RWPE1 (cell line): ENCODE measurements around the gene UBE2F.
A peak's percentile ranks its signal among the peaks of the same experiment; 100 is the strongest.

ENCODE experiments used
- CTCF ChIA-PET: fragments of 350-600 bp; sonication (Branson Sonifier 250); formaldehyde crosslinking; extraction: SDS; loops from one replicate; lab custom pipeline; 2021; lab: Yijun Ruan, JAX
- POLR2A ChIA-PET: fragments of 400-600 bp; formaldehyde crosslinking; extraction: SDS; loops from one replicate; lab custom pipeline; 2020; ENCODE audit warnings: antibody characterized with exemption; ENCODE audit not compliant: low non-redundant PET; lab: Yijun Ruan, JAX
- DNase-seq: peaks from one replicate; pipeline ENCODE4 v3.0.0; 2012; ENCODE audit warnings: low spot score
- H3K27ac ChIP-seq: fragments of 450-650 bp; 2 replicates; pipeline ENCODE4 v1.5.1; 2017
- TF ChIP-seq, protein P1 (sequence below): fragments of 450-650 bp; conservative IDR thresholded peaks from 2 replicates; pipeline ENCODE4 v1.5.1; 2017; ENCODE audit warnings: low read depth, mild to moderate bottlenecking

UBE2F gene, protein sequence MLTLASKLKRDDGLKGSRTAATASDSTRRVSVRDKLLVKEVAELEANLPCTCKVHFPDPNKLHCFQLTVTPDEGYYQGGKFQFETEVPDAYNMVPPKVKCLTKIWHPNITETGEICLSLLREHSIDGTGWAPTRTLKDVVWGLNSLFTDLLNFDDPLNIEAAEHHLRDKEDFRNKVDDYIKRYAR

GRCh38 chr2:237966565-237967462, at the start of gene UBE2F:
Gene UBE2F (plus strand): TSS chr2:237967014. CDS start chr2:237973108, 6,094 bp downstream.
- POLR2A ChIA-PET = no interaction called here
- CTCF ChIA-PET = no interaction called here
- TF ChIP-seq, protein P1, sequence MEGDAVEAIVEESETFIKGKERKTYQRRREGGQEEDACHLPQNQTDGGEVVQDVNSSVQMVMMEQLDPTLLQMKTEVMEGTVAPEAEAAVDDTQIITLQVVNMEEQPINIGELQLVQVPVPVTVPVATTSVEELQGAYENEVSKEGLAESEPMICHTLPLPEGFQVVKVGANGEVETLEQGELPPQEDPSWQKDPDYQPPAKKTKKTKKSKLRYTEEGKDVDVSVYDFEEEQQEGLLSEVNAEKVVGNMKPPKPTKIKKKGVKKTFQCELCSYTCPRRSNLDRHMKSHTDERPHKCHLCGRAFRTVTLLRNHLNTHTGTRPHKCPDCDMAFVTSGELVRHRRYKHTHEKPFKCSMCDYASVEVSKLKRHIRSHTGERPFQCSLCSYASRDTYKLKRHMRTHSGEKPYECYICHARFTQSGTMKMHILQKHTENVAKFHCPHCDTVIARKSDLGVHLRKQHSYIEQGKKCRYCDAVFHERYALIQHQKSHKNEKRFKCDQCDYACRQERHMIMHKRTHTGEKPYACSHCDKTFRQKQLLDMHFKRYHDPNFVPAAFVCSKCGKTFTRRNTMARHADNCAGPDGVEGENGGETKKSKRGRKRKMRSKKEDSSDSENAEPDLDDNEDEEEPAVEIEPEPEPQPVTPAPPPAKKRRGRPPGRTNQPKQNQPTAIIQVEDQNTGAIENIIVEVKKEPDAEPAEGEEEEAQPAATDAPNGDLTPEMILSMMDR = no peak
- DNase-seq = peak; percentile 97
- H3K27ac ChIP-seq = peak within 1 kb of the TSS; percentile 84

GRCh38 chr2:237917696-237918374, 49.0 kb upstream of the UBE2F start:
- CTCF ChIA-PET = no interaction called here
- POLR2A ChIA-PET = no interaction called here
- H3K27ac ChIP-seq = no peak overlapping the region
- DNase-seq = no peak
- TF ChIP-seq, protein P1 = no peak

GRCh38 chr2:237919593-237919992, 47.2 kb upstream of the UBE2F start:
- TF ChIP-seq, protein P1 = no peak
- CTCF ChIA-PET = interaction anchor here (0.7 kb wide), 1 partner anchor 96 kb away, joined by 5 read pairs; no protein-coding TSS in a partner anchor
- H3K27ac ChIP-seq = no peak overlapping the region; the same call in 1 of the 2 replicates
- no peak for DNase-seq
- POLR2A ChIA-PET = no interaction called here

- ChIA-PET CTCF (interaction anchor here (0.6 kb wide), 2 partner anchors 11 to 141 kb away, joined by 3 to 6 read pairs; no protein-coding TSS in a partner anchor), POLR2A (no interaction called here)
- 0 out of 2 replicates have a peak overlapping the region, but pooled peaks have one; percentile 3 for H3K27ac ChIP-seq
- no peak for DNase-seq
- TF ChIP-seq, protein P1 = no peak
Measured at GRCh38 chr2:237920673-237921072, 46.1 kb upstream of the UBE2F start.

- H3K27ac ChIP-seq = peak overlapping the region; percentile 78
- DNase-seq = no peak
- ChIA-PET POLR2A (no interaction called here), CTCF (interaction anchor here (1.4 to 1.6 kb wide), 2 partner anchors 64 to 217 kb away, joined by 6 to 9 read pairs; no protein-coding TSS in a partner anchor)
- TF ChIP-seq, protein P1 = no peak
Measured at GRCh38 chr2:237921967-237922492, 44.8 kb upstream of the UBE2F start.
